ENCODE data around the gene TMEM31. TPM values are rescaled to one million over a fixed set of nuclear protein-coding genes. Genes with fewer than 3 reads are reported as not detected.

The TMEM31 gene
- total and polyA plus RNA-seq, 9 of the 15 experiments (the other 6 are each of a cell fraction or from before 2014, with no cell fraction given): 0.18 TPM; not detected in 8

DNA sequence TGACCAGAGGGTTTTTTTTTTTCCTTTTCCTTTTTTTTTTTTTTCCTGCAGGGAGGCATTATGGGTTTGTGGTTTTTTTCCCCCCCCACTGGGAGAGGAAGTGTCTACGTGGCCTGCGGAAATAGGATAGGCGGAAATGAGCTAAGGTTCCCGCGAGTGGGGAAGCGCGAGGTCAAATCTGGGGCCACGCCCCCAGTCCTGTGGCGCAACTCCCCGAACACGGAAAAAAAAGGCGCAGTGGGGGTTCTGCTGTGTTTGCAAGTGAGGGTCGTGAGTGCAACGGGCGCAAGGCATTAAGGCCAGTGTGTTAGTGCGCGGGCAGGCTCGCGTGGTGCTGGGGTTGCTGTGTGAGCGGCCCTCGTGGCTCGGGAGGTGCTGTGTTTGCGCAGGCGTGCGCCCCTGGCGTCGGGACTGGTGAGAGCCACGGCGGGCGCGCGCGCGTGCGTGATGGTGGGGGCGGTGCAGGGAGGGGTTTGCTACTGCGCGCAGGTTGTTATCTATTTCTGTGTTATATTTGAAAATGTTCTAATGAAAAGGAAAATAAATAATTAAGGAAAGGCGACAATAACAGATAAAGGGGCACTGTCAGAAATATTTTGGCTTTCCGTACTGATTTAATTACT is 23.5 kb upstream of the TMEM31 start (continued):
- TF ChIP-seq, protein P1, sequence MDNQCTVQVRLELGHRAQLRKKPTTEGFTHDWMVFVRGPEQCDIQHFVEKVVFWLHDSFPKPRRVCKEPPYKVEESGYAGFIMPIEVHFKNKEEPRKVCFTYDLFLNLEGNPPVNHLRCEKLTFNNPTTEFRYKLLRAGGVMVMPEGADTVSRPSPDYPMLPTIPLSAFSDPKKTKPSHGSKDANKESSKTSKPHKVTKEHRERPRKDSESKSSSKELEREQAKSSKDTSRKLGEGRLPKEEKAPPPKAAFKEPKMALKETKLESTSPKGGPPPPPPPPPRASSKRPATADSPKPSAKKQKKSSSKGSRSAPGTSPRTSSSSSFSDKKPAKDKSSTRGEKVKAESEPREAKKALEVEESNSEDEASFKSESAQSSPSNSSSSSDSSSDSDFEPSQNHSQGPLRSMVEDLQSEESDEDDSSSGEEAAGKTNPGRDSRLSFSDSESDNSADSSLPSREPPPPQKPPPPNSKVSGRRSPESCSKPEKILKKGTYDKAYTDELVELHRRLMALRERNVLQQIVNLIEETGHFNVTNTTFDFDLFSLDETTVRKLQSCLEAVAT (IDR thresholded peaks at IDR 0.05): peak in 1 of 2 experiments; percentile 85; a peak in 2 of 4 replicates
- TF ChIP-seq FOXJ2 (tag; IDR thresholded peaks at IDR 0.05) (0 out of 2 replicates have a peak, but pooled peaks have one; percentile 12), ZFPM2 (CRISPR knock-in tag; IDR thresholded peaks at IDR 0.05) (no peak), GTF2F1 (IDR thresholded peaks at IDR 0.05; ENCODE audit: low read depth, low read length) (no peak), SAFB2 (IDR thresholded peaks at IDR 0.05; ENCODE audit: borderline replicate concordance, low read depth, low read length, severe bottlenecking) (no peak), ADNP (tag; IDR thresholded peaks at IDR 0.05) (no peak), NR4A1 (CRISPR knock-in tag; IDR thresholded peaks at IDR 0.05) (no peak), NR4A1 (tag; IDR thresholded peaks at IDR 0.05) (0 out of 2 replicates have a peak, but pooled peaks have one; percentile 36), BACH1 (tag; IDR thresholded peaks at IDR 0.05) (no peak), ASH1L (IDR thresholded peaks at IDR 0.05; ENCODE audit: borderline replicate concordance, low read depth, partially characterized antibody) (no peak), ZSCAN29 (IDR thresholded peaks at IDR 0.05) (no peak), KAT2B (IDR thresholded peaks at IDR 0.05; ENCODE audit: low read depth, low read length) (no peak), BHLHE40 (IDR thresholded peaks at IDR 0.05; ENCODE audit: low read length) (peak; percentile 56), POU5F1 (IDR thresholded peaks at IDR 0.05; ENCODE audit: borderline replicate concordance, low read depth, low read length, partially characterized antibody) (no peak)
- TF ChIP-seq, protein P2, sequence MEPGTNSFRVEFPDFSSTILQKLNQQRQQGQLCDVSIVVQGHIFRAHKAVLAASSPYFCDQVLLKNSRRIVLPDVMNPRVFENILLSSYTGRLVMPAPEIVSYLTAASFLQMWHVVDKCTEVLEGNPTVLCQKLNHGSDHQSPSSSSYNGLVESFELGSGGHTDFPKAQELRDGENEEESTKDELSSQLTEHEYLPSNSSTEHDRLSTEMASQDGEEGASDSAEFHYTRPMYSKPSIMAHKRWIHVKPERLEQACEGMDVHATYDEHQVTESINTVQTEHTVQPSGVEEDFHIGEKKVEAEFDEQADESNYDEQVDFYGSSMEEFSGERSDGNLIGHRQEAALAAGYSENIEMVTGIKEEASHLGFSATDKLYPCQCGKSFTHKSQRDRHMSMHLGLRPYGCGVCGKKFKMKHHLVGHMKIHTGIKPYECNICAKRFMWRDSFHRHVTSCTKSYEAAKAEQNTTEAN (CRISPR knock-in tag; IDR thresholded peaks at IDR 0.05): no peak

Measured in K562 (cell line).